PC-3 (cell line): ENCODE measurements around the gene GAS2. TPM values are rescaled to one million over a fixed set of nuclear protein-coding genes. Genes with fewer than 3 reads are reported as not detected.

ENCODE experiments used
- ATAC-seq: fragments of 200-7000 bp; cut with Tn5 transposase; 2 replicates; pipeline ENCODE4 v1.9.1; 2020; ENCODE audit warnings: mild to moderate bottlenecking, moderate library complexity
- BruUV-seq: library from RNA; stranded (reverse); fragments of 400-500 nt; replicated peaks from 2 replicates; lab custom pipeline; 2021; lab: Mats Ljungman, UMichigan
- CTCF ChIA-PET: fragments of 300-600 bp; sonication (Branson Sonifier 250); formaldehyde crosslinking; loops from one replicate; lab custom pipeline; 2022; ENCODE audit warnings: antibody characterized with exemption; lab: Charles Lee
- POLR2A ChIA-PET: fragments of 300-600 bp; sonication (Branson Sonifier 250); formaldehyde crosslinking; loops from one replicate; lab custom pipeline; 2022; ENCODE audit warnings: antibody characterized with exemption; ENCODE audit not compliant: unreplicated experiment; lab: Charles Lee
- DNase-seq: peaks from one replicate; pipeline ENCODE4 v3.0.0-alpha.2; 2015
- H2AFZ ChIP-seq: fragments of 300-600 bp; sonication (generic); 2 replicates; pipeline ENCODE4 v1.6.0; 2016; ENCODE audit warnings: antibody characterized with exemption, low read length
- H3F3A ChIP-seq: fragments of 300-600 bp; sonication (generic); one replicate; pipeline ENCODE4 v1.6.0; 2017; ENCODE audit warnings: antibody characterized with exemption, low read length, control low read depth, mild to moderate bottlenecking; ENCODE audit not compliant: unreplicated experiment
- H3K27ac ChIP-seq: fragments of 300-600 bp; sonication (generic); 2 replicates; pipeline ENCODE4 v1.5.1; 2016; ENCODE audit warnings: mild to moderate bottlenecking, low read length
- H3K27me3 ChIP-seq: fragments of 300-600 bp; sonication (generic); 2 replicates; pipeline ENCODE4 v1.6.1; 2016; ENCODE audit warnings: low read length, mixed read lengths
- H3K36me3 ChIP-seq: fragments of 300-600 bp; sonication (generic); 2 replicates; pipeline ENCODE4 v1.6.1; 2016; ENCODE audit warnings: low read depth, mixed run types, low read length, mixed read lengths
- H3K4me1 ChIP-seq: fragments of 300-600 bp; sonication (generic); 2 replicates; pipeline ENCODE4 v1.5.1; 2016; ENCODE audit warnings: low read length; ENCODE audit not compliant: insufficient read depth
- H3K4me2 ChIP-seq: fragments of 300-600 bp; sonication (generic); 2 replicates; pipeline ENCODE4 v1.6.0; 2016; ENCODE audit warnings: low read length
- H3K4me3 ChIP-seq: fragments of 300-600 bp; sonication (generic); 2 replicates; pipeline ENCODE4 v1.5.1; 2016; ENCODE audit warnings: mild to moderate bottlenecking, low read length, mixed read lengths
- H3K79me2 ChIP-seq: fragments of 300-600 bp; sonication (generic); 2 replicates; pipeline ENCODE4 v1.6.1; 2017; ENCODE audit warnings: low read length, mixed read lengths
- H3K9ac ChIP-seq: fragments of 300-600 bp; sonication (generic); 2 replicates; pipeline ENCODE4 v1.6.0; 2016; ENCODE audit warnings: mild to moderate bottlenecking, low read length
- H3K9me2 ChIP-seq: fragments of 300-600 bp; sonication (generic); replicated peaks from 2 replicates; pipeline ENCODE4 v1.6.1; 2016; ENCODE audit warnings: mixed run types, low read length, mixed read lengths
- H3K9me3 ChIP-seq: fragments of 300-600 bp; sonication (generic); 2 replicates; pipeline ENCODE4 v1.6.1; 2016; ENCODE audit warnings: low read length, mixed read lengths
- H4K20me1 ChIP-seq: fragments of 300-600 bp; sonication (generic); 2 replicates; pipeline ENCODE4 v1.6.1; 2016; ENCODE audit warnings: low read length, mixed read lengths
- EZH2 ChIP-seq: fragments of 300-600 bp; sonication (generic); IDR thresholded peaks from one replicate; pipeline ENCODE4 v1.6.1; 2017; ENCODE audit warnings: antibody characterized with exemption, mild to moderate bottlenecking, low read length; ENCODE audit not compliant: unreplicated experiment
- EZH2phosphoT487 ChIP-seq: fragments of 300-600 bp; sonication (generic); IDR thresholded peaks from 2 replicates; pipeline ENCODE4 v1.6.1; 2018; ENCODE audit warnings: mild to moderate bottlenecking, antibody characterized with exemption, low read length, borderline replicate concordance
- intact Hi-C: fragments of 100-400 bp; cut with micrococcal nuclease; formaldehyde crosslinking; loops from 2 replicates; pipeline ENCODE4 v1.9.0; 2023
- total RNA-seq: library from RNA; depleted of rRNA; stranded (reverse); fragments of >200 nt; gene quantifications from 2 replicates; pipeline ENCODE4 v1.2.3, GENCODE V29; 2014
- TF ChIP-seq, protein P1 (sequence below): fragments of 300-600 bp; sonication (generic); conservative IDR thresholded peaks from 2 replicates; pipeline ENCODE4 v1.5.1; 2017; ENCODE audit warnings: antibody characterized with exemption, low read depth, mild to moderate bottlenecking, low read length

The GAS2 gene
- total RNA-seq, 1 experiment from 2014 or later, result not detected

DNA sequence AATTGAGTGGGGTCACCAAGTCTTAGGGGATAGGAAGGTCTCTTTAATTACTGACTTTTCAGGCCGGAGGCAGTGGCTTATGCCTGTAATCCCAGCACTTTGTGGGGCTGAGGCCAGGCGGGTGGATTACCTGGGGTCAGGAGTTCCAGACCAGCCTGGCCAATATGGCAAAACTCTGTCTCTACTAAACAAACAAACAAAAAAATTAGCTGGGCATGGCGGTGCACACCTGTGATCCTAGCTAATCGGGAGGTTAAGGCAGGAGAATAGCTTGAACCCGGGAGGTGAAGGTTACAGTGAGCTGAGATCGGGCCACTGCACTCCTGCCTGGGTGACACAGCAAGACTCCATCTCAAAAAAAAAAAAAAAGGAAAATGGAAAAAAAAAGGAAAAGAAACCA is 39.0 kb upstream of the GAS2 start:
- H3K9me2 ChIP-seq, result no peaks in the 10 kb centered on the region
- H3K79me2 ChIP-seq, result peaks cover 11% of the 10 kb centered on the region; the same call in 1 of the 2 replicates
- no peak overlapping the region for H3K4me3 ChIP-seq
- POLR2A ChIA-PET, result no interaction called here
- no peak overlapping the region for H2AFZ ChIP-seq
- DNase-seq (no peak), ATAC-seq (no peak)
- no peak overlapping the region for H3K27ac ChIP-seq
- no peak overlapping the region for H3K9ac ChIP-seq
- no peaks in the 10 kb centered on the region for H4K20me1 ChIP-seq
- H3K4me2 ChIP-seq, result no peak overlapping the region
- CTCF ChIA-PET, result no interaction called here
- H3K36me3 ChIP-seq, result no peaks in the 10 kb centered on the region
- H3F3A ChIP-seq, result no peaks in the 10 kb centered on the region
- H3K4me1 ChIP-seq, result peaks cover 3% of the 10 kb centered on the region; the same call in 1 of the 2 replicates
- BruUV-seq, result no TSS peak
- TF ChIP-seq EZH2phosphoT487, result no peak
- TF ChIP-seq, protein P1, sequence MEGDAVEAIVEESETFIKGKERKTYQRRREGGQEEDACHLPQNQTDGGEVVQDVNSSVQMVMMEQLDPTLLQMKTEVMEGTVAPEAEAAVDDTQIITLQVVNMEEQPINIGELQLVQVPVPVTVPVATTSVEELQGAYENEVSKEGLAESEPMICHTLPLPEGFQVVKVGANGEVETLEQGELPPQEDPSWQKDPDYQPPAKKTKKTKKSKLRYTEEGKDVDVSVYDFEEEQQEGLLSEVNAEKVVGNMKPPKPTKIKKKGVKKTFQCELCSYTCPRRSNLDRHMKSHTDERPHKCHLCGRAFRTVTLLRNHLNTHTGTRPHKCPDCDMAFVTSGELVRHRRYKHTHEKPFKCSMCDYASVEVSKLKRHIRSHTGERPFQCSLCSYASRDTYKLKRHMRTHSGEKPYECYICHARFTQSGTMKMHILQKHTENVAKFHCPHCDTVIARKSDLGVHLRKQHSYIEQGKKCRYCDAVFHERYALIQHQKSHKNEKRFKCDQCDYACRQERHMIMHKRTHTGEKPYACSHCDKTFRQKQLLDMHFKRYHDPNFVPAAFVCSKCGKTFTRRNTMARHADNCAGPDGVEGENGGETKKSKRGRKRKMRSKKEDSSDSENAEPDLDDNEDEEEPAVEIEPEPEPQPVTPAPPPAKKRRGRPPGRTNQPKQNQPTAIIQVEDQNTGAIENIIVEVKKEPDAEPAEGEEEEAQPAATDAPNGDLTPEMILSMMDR, result no peak
- TF ChIP-seq EZH2, result no peak
- intact Hi-C loops, result no loop called here
- H3K9me3 ChIP-seq, result no peaks in the 10 kb centered on the region
- H3K27me3 ChIP-seq, result no peaks in the 10 kb centered on the region

DNA sequence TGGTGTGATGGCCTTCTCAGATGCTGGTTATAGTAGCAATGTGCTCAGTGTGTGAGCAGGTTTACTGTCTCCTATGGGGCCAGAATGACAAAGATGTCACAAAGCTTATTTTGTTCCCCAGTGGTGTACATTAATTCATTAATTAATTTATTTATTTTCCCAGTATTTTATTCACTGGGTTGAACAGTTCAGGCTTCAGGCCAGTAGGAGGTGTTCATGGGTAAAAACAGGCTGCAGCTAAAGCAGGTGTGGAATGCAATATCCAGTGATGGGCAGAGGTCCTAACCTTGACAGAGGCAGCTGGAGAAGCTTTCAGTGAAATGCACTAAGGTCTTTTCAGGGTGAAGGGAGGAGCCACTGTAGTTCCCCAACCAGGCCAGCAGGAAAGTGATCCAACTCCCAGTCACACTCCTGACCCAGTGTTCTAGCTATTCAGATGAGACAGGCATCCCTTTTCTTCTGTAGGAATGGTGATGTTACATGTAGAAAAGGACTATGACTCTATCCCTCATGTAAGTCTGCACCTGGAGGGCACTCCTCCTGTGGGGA is 33.0 kb upstream of the GAS2 start:
- Histone ChIP-seq H3K9ac (no peak overlapping the region), H3F3A (no peaks in the 10 kb centered on the region), H3K9me2 (no peaks in the 10 kb centered on the region), H2AFZ (no peak overlapping the region), H3K4me3 (no peak overlapping the region), H3K4me1 (no peaks in the 10 kb centered on the region), H3K27ac (no peak overlapping the region), H3K27me3 (no peaks in the 10 kb centered on the region), H4K20me1 (no peaks in the 10 kb centered on the region), H3K9me3 (no peaks in the 10 kb centered on the region), H3K79me2 (no peaks in the 10 kb centered on the region), H3K4me2 (no peak overlapping the region), H3K36me3 (no peaks in the 10 kb centered on the region)
- no TSS peak for BruUV-seq
- ChIA-PET CTCF (no interaction called here), POLR2A (no interaction called here)
- intact Hi-C loops, result no loop called here
- TF ChIP-seq EZH2phosphoT487 (no peak), EZH2 (no peak)
- TF ChIP-seq, protein P1, result no peak
- DNase-seq (no peak), ATAC-seq (no peak)

DNA sequence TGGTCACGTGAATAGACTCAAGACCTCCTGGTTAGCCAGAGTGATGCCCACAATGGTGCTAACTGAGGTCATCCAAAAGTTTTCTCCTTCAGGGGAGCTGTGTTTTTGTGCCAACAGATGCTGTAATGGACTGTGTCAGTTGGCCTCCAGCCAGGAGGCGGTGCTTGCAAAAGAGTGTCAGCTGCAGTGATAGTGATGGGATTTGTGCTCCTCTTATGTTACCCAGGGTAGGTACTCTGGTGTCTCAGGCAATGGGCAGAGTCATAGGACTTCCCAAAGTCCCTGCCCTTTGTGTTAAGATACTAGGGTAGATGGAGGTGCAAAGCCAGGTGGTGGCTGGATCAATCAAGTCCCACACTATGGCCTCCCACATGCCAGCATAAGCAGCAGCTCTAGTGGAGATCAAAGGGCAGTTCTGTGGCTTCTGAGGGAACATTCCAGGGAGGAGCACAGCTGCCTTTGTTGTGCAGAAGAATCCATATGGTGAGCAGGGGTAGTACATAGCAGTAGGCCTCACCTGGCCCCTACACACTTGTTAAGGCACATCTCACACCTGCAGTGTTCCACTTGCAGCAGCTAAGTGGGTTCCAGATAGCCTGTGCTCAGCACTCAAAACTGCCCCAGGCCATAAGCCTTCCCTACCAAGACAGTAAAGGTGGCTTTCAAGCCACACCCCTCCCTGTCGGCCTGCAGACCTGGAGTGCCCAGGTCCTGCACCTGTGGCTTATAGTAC is 31.3 kb upstream of the GAS2 start:
- Histone ChIP-seq H3K27me3 (no peaks in the 10 kb centered on the region), H3K9ac (no peak overlapping the region), H2AFZ (no peak overlapping the region), H3K4me2 (no peak overlapping the region), H3K36me3 (no peaks in the 10 kb centered on the region), H3K79me2 (no peaks in the 10 kb centered on the region), H3K9me2 (no peaks in the 10 kb centered on the region), H3F3A (no peaks in the 10 kb centered on the region), H3K27ac (no peak overlapping the region), H4K20me1 (no peaks in the 10 kb centered on the region), H3K9me3 (no peaks in the 10 kb centered on the region), H3K4me1 (no peaks in the 10 kb centered on the region), H3K4me3 (no peak overlapping the region)
- no TSS peak for BruUV-seq
- CTCF ChIA-PET, result no interaction called here
- no peak for ATAC-seq
- intact Hi-C loops, result no loop called here
- TF ChIP-seq, protein P1, result no peak
- TF ChIP-seq EZH2phosphoT487 (no peak), EZH2 (no peak)
- no peak for DNase-seq
- POLR2A ChIA-PET, result no interaction called here
